Ishikawa (cell line): ENCODE measurements around the gene MAFF.

Experiments used
- CEBPB ChIP-seq: IDR thresholded peaks from 2 replicates; pipeline ENCODE4 v1.6.1; 2012
- EGR1 ChIP-seq: IDR thresholded peaks from 2 replicates; pipeline ENCODE4 v1.6.1; 2012
- EP300 ChIP-seq: IDR thresholded peaks from 2 replicates; pipeline ENCODE4 v1.6.1; 2012; ENCODE audit warnings: borderline replicate concordance
- FOXM1 ChIP-seq: IDR thresholded peaks from 2 replicates; pipeline ENCODE4 v1.6.1; 2012; ENCODE audit warnings: low read depth, borderline replicate concordance
- MAX ChIP-seq: IDR thresholded peaks from 2 replicates; pipeline ENCODE4 v1.6.1; 2012
- RAD21 ChIP-seq: IDR thresholded peaks from 2 replicates; pipeline ENCODE4 v1.6.1; 2012; ENCODE audit warnings: low read depth
- REST ChIP-seq: IDR thresholded peaks from 2 replicates; pipeline ENCODE4 v1.6.1; 2012; ENCODE audit warnings: low read depth, mild to moderate bottlenecking
- TAF1 ChIP-seq: IDR thresholded peaks from 2 replicates; pipeline ENCODE4 v1.6.1; 2012; ENCODE audit warnings: low read depth, mild to moderate bottlenecking
- TEAD4 ChIP-seq: IDR thresholded peaks from 2 replicates; pipeline ENCODE4 v1.6.1; 2012
- USF1 ChIP-seq: IDR thresholded peaks from 2 replicates; pipeline ENCODE4 v1.6.1; 2012
- YY1 ChIP-seq: IDR thresholded peaks from 2 replicates; pipeline ENCODE4 v1.6.1; 2012; ENCODE audit warnings: low read depth
- ZBTB7A ChIP-seq: IDR thresholded peaks from 2 replicates; pipeline ENCODE4 v1.6.1; 2012; ENCODE audit warnings: low read depth

GRCh38 chr22:38163844-38164550, 37.8 kb upstream of the MAFF start:
- no peak for TF ChIP-seq EGR1
- TF ChIP-seq REST: no peak
- no peak for TF ChIP-seq EP300
- no peak for TF ChIP-seq RAD21
- TF ChIP-seq TEAD4: no peak
- no peak for TF ChIP-seq TAF1
- no peak for TF ChIP-seq FOXM1
- no peak for TF ChIP-seq YY1
- no peak for TF ChIP-seq CEBPB
- no peak for TF ChIP-seq ZBTB7A
- no peak for TF ChIP-seq MAX
- TF ChIP-seq USF1: no peak
